Activated naive CD4-positive, alpha-beta T cell (primary cell): ENCODE results near the gene MRPL22.
"Not testable (repeated sequence)": the region's sequence is repeated elsewhere in the genome, so short reads cannot be mapped to it uniquely, and the experiment has no call there.

ENCODE experiments used
- DNase-seq, 4 experiments: peaks; one replicate each; lab custom pipeline; 2025; lab: John Stamatoyannopoulos, UW

MRPL22 gene

DNA sequence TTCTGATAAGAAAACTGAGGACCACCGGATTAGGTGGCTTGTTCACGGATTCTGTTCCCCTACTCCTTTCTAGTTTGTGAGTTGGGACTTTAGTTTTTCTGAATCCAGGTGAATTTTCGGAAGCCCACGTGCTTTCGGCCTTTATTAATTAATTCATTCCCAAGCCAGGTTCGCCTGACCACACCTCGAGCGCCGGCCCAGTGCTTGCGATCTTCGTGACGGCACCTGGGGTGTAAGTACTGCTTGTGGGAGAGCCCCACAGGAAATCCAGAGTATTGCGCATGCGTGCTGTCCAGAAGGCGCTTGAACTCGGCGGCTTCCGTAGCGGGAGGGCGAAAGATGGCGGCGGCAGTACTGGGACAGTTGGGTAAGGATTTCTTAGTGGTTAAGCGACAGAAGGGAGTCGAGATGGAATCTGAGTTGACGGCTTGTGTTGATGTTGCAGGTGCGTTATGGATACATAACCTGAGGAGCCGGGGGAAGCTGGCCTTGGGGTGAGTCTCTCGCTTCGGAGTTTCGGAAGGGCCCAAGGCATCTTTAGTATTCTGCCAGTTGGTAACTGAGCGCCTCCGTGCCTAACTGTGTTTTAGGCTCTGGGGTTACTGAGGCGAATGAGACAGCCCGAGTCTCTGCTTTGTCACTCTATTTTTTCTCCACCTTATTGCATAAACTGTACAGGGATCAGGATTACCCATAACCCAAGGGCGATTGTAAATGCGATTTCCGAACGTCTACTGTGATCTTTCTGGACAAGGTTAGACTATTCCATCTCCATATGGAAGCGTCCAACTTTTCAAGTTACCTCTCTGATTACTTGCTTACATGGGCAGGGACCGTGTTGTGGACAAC is at the start of gene MRPL22:
MRPL22 (plus strand) TSS at position 302 of the 849 bp plus-strand sequence; CDS start at position 340, 38 bp downstream.
- peak; percentile 81 to 90 (median 86) for DNase-seq

DNA sequence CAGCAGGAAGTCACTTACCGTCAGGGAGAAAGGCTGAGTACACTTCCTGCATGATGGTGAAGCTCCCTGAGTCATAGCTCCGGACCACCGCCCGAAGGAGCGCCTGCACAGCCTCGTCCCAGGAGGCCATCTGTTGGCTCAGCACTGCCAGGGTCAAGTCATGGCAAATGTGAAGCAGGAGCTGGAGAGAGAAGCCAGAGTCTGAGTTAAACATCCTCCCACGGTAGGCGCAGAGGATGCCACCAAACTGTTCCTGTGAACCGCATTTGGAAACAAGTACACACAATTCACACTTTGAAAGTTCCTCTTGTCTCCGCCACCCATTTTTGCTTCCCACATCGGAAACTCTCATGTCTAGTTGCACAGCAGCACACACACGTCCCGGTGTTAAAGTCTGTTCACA is 48.5 kb upstream of the MRPL22 start:
- DNase-seq, result no peak

- no peak for DNase-seq
These were observed 47.5 kb upstream of the MRPL22 start for GRCh38 chr5:154893381-154893780.

GRCh38 chr5:154895606-154896561 is 45.0 kb upstream of the MRPL22 start:
- no peak for DNase-seq

- DNase-seq, result no peak
These were observed 44.2 kb upstream of the MRPL22 start for GRCh38 chr5:154896562-154897165.

DNA sequence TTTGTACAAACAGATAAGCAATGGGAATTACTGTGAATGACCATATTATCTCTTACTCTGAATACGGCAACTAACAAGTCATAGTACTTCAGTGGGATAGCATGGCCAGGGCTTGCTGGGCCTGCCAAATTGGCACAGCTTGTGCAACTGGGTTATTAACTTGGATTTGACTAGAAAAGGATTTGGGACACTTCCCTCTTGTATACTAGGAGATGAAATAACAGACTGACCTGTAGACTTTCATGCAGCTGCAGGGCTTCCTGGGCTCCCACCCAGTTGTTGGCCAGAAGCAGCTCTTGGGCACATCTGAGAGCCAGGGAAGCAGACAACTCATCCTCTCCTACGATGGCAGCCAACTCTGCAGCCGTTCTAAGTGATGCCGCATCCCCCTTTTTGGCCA is 42.7 kb upstream of the MRPL22 start:
- no peak for DNase-seq

GRCh38 chr5:154899151-154899816 is 41.6 kb upstream of the MRPL22 start:
- no peak for DNase-seq

- DNase-seq, result no peak
These were observed 40.8 kb upstream of the MRPL22 start for GRCh38 chr5:154900066-154900465.

- DNase-seq, result no peak
These were observed 39.6 kb upstream of the MRPL22 start for GRCh38 chr5:154901276-154901675.

DNA sequence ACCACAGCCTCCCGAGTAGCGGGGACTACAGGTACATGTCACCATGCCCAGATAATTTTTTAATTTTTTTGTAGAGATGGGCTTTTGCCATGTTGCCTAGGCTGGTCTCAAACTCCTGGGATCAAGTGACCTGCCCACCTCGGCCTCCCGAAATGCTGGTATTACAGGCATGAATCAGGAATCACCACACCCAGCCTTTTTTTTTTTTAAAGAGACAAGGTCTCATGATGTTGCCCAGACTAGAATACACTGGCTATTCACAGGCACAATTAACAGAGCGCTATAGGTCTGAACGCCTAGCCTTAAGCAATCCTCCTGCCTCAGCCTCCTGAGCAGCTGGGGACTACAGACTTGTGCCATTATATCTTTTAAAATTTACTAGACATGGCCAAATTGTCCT is 39.0 kb upstream of the MRPL22 start:
- no peak for DNase-seq

DNA sequence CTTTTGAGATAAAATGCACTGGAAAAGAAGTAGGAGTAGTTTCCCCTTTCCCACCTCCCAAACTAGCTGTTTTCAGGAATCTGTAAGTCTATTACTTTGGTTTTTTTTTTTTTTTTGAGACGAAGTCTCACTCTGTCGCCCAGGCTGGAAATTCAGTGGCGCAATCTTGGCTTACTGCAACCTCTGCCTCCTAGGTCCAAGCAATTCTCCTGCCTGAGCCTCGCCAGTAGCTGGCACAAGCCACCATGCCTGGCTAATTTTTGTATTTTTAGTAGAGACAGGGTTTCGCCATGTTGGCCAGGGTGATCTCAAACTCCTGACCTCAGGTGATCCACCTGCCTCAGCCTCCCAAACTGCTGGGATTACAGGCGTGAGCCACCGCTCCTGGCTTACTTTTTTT is 35.3 kb upstream of the MRPL22 start:
- not testable (repeated sequence) for DNase-seq

GRCh38 chr5:154916874-154917273 is 24.0 kb upstream of the MRPL22 start:
- no peak for DNase-seq

GRCh38 chr5:154917757-154918156 is 23.1 kb upstream of the MRPL22 start:
- no peak for DNase-seq

DNA sequence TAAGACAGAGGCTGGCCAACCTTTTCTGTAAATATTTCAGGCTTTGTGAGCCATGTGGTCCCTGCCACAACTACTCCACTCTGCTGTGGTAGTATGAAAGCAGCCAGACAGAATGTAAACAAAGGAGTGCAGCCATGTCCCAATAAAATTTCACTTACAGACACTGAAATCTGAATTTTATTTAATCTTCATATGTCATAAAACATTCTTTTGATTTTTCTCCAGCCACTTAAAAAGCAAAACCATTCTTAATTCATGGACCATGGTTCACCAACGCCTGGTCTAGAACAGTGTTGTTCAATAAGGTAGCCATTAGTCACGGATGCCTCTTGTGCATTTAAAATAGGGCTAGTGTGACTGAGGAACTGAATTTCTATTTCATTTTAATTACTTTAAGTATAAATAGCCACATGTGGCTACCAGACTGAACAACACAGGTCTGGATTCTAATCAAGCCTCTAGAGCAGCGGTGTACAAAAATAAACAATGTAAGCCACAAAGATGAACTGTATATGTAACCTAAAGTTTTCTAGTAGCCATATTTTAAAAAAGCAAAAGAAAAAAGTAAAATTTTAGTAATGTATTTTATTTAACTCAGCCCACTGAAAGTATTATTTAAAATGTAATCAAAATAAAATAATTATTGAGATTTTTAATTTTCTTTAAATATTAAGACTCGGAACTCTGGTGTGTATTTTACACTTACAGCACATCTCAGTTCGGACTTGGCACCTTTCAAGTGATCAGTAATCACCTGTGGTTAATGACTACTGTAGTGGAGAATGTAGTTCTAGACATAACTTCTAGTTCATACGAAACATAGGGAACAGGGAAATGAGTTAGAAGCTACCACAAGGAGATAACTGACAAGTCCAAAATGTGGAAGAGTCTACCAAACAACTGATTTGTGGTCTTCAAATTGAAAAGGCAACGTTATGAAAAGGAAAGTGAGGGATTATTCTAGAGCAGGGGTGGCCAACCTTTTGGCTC is 17.1 kb upstream of the MRPL22 start:
- DNase-seq, result no peak

- no peak for DNase-seq
These were observed 7.3 kb upstream of the MRPL22 start for GRCh38 chr5:154933537-154933936.

DNA sequence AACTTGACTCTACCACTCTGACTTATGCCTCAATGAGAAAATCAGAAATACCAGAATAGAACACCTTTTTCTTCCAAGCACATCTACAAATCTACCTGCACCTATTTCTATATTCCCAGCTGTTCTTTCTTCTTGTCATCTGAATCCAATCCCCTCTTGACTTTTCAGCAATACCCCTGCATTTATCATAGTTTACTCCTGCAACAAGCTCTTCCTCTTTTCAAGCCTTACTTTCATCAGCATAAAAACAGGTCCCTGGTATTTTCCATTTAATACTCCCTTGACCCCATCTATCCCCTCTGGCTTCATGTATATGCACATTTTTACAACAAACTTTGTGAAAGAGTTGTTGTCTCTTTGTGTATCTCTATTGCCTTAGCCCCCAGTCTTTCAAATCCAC is 6.0 kb upstream of the MRPL22 start:
- no peak for DNase-seq

DNA sequence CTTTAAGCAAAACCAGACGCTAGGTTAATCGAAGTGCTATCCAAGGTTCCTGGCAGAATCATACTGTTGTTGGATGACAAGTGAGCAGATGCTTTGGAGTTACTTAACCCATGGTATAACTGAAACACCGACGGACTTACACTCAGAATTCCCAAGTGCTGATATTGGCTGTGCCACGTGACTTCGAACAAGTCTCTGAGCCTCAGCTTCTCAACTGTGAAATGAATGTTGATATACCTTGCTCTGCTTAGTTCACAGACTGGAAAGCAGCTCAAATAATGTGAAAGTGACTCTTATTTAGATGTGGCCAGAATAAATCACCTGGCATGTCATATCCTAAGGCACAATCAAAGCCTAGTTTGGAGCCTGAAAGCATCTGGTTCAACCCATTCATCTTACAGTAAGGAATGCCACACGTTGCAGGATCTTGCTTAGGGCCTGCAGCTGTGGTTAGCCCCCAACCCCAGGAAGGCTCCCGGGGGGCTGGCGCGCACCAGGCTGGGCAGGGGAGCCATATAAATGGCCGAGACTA is 3.6 kb upstream of the MRPL22 start:
- DNase-seq, result no peak

GRCh38 chr5:154937718-154938466 is 3.0 kb upstream of the MRPL22 start, which contains the start of gene GEMIN5:
Gene GEMIN5, minus strand, starts transcription at chr5:154938211. Its CDS starts 78 bp downstream, at chr5:154938133.
- DNase-seq, result peak; percentile 35 to 77 (median 64)

DNA sequence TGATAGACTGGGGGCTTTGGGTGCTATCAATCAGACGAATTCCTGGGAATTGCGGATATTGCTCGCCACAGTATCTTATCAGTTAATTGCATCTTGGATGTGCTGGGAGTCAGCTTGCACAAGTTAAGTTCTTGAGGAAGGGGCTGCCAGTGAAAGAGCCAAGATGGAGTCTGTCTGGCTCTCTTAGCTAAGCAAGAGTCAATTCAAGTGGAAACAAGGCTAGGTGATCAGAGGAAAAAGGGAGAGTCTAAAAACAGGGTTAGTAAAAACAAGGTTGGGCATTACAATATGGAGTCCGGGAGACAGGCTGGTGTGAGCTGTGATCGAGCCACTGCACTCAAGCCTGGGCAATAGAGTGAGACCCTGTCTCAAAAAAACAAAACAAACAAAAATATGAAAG is 1.5 kb upstream of the MRPL22 start:
- DNase-seq, result not testable (repeated sequence)
